NB4 (cell line): ENCODE measurements around the gene SETSIP.

Source experiments
- DNase-seq: peaks from one replicate; pipeline ENCODE4 v3.0.0; 2010; ENCODE audit warnings: low read depth
- H3K4me3 ChIP-seq: one replicate; pipeline ENCODE4 v1.5.1; 2011; ENCODE audit warnings: mild to moderate bottlenecking, low read depth, low read length, moderate library complexity
- CTCF ChIP-seq: IDR thresholded peaks from one replicate; pipeline ENCODE4 v1.5.1; 2012; ENCODE audit warnings: low read depth, low read length
- MYC ChIP-seq: IDR thresholded peaks from 2 replicates; pipeline ENCODE4 v1.6.1; 2011; ENCODE audit warnings: low read depth, low read length
- POLR2A ChIP-seq: IDR thresholded peaks from 2 replicates; pipeline ENCODE4 v1.6.1; 2011; ENCODE audit warnings: mild to moderate bottlenecking; ENCODE audit not compliant: insufficient read length; ENCODE audit errors: extremely low read depth
- TF ChIP-seq, protein P1 (sequence below): IDR thresholded peaks from 2 replicates; pipeline ENCODE4 v1.6.1; 2011; ENCODE audit warnings: low read depth, low read length

The SETSIP gene

DNA sequence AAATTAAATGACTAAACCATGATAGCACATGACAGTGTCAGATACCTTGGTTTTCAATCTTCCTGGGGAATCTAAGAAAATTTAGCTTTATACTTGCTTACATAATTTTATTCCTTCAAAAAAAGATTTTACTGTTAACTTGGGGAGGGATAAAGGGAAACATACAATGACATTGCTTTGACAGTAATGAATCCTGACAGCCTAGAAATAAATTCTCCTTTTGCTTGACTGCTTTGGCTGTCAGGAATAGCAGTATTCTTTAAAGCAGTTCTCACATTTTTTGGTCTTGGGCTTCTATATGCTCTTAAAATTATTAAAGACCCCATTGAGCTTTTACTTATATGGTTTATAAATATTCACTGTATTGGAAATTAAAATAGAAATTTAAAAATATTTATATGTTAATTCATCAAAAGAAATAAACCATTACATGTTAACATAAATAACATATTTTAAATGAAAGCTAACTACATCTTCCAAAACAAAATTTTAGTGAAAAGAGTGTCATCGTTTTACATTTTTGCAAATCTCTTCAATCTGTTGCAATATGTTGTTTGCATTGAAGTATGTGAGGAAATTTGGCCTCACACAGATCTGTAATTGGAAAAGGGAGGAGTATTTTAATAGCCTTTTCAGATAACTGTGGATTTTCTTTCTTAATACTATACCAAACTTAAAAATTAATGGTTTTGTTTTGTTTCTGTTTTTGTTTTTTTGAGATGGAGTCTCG is 29.3 kb downstream of the SETSIP start:
- no peak for DNase-seq
- no peak overlapping the region for H3K4me3 ChIP-seq
- TF ChIP-seq MYC: no peak

DNA sequence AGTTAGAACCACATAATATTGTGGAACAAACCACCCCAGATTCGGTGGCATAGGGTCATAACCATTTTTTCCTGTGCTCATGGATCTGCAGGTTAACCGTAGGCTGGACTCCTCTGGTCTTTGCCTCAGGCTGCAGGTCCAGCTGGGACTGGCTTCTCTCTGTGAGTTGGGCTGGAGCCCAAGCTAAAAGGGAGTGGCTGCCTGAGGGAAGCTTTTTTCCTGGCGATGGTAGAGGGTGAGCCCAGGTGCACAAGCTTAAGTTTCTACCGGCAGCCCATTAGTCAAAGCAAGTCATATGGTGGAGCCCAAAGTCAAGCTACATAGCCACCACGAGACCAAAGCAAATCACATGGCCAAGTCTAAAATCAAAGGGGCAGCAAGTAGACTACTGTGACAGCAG is 31.6 kb downstream of the SETSIP start:
- TF ChIP-seq, protein P1, sequence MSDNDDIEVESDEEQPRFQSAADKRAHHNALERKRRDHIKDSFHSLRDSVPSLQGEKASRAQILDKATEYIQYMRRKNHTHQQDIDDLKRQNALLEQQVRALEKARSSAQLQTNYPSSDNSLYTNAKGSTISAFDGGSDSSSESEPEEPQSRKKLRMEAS: no peak
- TF ChIP-seq MYC: no peak
- TF ChIP-seq POLR2A: no peak
- TF ChIP-seq CTCF: no peak
- no peak for DNase-seq

GRCh38 chr1:92040971-92041370 is 34.2 kb downstream of the SETSIP start:
- no peak for TF ChIP-seq POLR2A
- TF ChIP-seq CTCF: no peak
- TF ChIP-seq, protein P1: no peak
- no peak for TF ChIP-seq MYC
- DNase-seq: no peak
- H3K4me3 ChIP-seq: no peak overlapping the region

More for the DNA sequence above, 31.6 kb downstream of the SETSIP start:
- H3K4me3 ChIP-seq: no peak overlapping the region

DNA sequence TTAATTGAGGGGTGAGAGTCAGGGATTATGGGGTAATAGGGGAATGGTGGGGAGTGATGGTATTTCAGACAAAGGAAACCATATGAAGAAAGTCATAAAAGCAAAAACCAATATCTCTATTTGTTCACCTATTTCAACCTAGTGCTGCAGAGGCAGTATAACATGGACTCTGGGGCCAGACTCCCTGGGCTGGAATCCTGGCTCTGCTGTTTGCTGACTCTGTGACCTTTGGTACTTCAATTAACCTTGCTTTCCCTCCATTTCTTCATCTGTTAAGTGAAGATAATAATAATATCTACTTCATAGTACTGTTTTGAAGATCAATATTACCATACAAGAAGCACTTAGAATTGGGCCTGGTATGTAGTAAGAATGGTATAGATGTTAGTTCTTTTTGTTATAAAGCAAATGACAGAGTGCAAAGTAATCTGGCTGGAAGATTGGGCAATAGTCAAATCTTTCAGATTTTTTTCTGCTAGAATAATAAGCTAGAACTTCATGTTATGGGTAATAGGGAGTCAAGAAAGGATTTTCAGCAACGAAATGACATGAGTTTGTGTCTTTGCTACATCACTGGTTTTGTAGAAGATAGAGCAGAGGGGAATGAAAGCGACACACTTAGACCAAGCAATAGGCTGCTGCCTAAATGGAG is 36.4 kb downstream of the SETSIP start:
- DNase-seq: no peak
- TF ChIP-seq MYC (no peak), POLR2A (no peak), CTCF (no peak)
- TF ChIP-seq, protein P1: no peak
- no peak overlapping the region for H3K4me3 ChIP-seq

- no peak overlapping the region for H3K4me3 ChIP-seq
- no peak for TF ChIP-seq MYC
- TF ChIP-seq POLR2A: no peak
- TF ChIP-seq, protein P1: no peak
- no peak for TF ChIP-seq CTCF
- DNase-seq: no peak
Observed at GRCh38 chr1:92037400-92037799, 37.8 kb downstream of the SETSIP start.

DNA sequence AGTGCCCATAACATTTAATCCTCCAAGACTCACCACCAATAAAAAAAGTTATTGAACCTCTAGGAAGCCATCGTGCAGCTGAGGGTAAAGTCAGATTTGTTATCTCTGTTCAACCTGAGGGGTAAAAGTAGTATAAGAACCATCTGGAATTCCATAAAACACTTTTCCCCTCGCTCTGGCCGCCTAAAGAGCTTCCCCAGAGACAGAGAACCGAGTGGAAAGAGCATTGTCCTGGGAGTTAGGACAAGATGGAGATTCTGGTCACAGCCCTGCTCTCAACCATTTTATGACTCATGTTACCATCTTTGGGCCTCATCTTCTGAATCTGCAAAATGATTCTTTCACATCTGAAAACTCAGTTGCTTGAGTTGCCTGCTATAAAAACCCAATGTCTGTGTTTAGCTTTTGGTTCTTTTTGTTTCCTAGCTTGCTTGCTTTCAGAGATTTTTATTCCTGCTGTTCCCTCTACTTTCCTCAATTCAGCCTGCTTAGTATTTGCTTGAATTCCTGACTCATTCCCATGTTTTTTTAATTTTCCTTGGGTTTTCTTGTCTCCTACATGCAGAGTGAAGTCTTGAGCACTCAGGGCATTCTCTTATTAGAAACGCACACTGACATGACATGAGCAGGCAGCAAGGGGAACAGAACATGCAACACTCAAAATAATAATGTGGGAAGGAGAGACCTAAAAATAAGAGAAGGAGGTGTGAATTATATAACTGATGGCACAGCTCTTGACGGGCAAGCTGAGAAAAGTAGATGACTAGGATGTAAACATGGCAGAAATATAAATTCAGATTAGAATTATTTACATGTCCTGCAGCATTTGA is 43.7 kb downstream of the SETSIP start:
- peak; percentile 8 for DNase-seq
- no peak overlapping the region for H3K4me3 ChIP-seq
- no peak for TF ChIP-seq POLR2A
- no peak for TF ChIP-seq CTCF
- TF ChIP-seq, protein P1: no peak
- no peak for TF ChIP-seq MYC
